ENCODE data around the gene FCRL1. TPM values are rescaled to one million over a fixed set of nuclear protein-coding genes. Genes with fewer than 3 reads are reported as not detected.

The FCRL1 gene
- total RNA-seq, 1 donor from 2014 or later = under 0.01 TPM

- Histone ChIP-seq H3K4me1 (ENCODE audit: control insufficient read depth in 3 of 3, insufficient read depth in 3 of 3, low read length in 3 of 3) (no peaks in the 10 kb centered on the region), H3K9ac (ENCODE audit: low read depth in 1 of 3, low read length in 3 of 3) (no peak overlapping the region), H3K36me3 (ENCODE audit: control insufficient read depth in 3 of 3, insufficient read depth in 3 of 3, low read length in 3 of 3) (no peaks in the 10 kb centered on the region), H3K9me3 (ENCODE audit: control insufficient read depth in 3 of 3, low read length in 3 of 3) (no peaks in the 10 kb centered on the region), H3K4me3 (ENCODE audit: low read length in 3 of 3) (no peak overlapping the region), H3K27me3 (ENCODE audit: control insufficient read depth in 3 of 3, insufficient read depth in 3 of 3, low read length in 3 of 3) (no peaks in the 10 kb centered on the region), H3K27ac (ENCODE audit: low read depth, low read length) (no peak overlapping the region)
Measured at GRCh38 chr1:157838966-157839365, 19.0 kb upstream of the FCRL1 start.

- Histone ChIP-seq H3K27me3 (ENCODE audit: control insufficient read depth in 3 of 3, insufficient read depth in 3 of 3, low read length in 3 of 3) (no peaks in the 10 kb centered on the region), H3K4me1 (ENCODE audit: control insufficient read depth in 3 of 3, insufficient read depth in 3 of 3, low read length in 3 of 3) (no peaks in the 10 kb centered on the region), H3K36me3 (ENCODE audit: control insufficient read depth in 3 of 3, insufficient read depth in 3 of 3, low read length in 3 of 3) (no peaks in the 10 kb centered on the region), H3K27ac (ENCODE audit: low read depth, low read length) (no peak overlapping the region), H3K9ac (ENCODE audit: low read depth in 1 of 3, low read length in 3 of 3) (no peak overlapping the region), H3K4me3 (ENCODE audit: low read length in 3 of 3) (no peak overlapping the region), H3K9me3 (ENCODE audit: control insufficient read depth in 3 of 3, low read length in 3 of 3) (no peaks in the 10 kb centered on the region)
Measured at GRCh38 chr1:157834430-157834829, 14.5 kb upstream of the FCRL1 start.

- no peaks in the 10 kb centered on the region for H3K4me1 ChIP-seq (ENCODE audit: control insufficient read depth in 3 of 3, insufficient read depth in 3 of 3, low read length in 3 of 3)
- no peak overlapping the region for H3K9ac ChIP-seq (ENCODE audit: low read depth in 1 of 3, low read length in 3 of 3)
- H3K9me3 ChIP-seq (ENCODE audit: control insufficient read depth in 3 of 3, low read length in 3 of 3) = no peaks in the 10 kb centered on the region
- H3K27me3 ChIP-seq (ENCODE audit: control insufficient read depth in 3 of 3, insufficient read depth in 3 of 3, low read length in 3 of 3) = no peaks in the 10 kb centered on the region
- no peak overlapping the region for H3K27ac ChIP-seq (ENCODE audit: low read depth, low read length)
- H3K4me3 ChIP-seq (ENCODE audit: low read length in 3 of 3) = no peak overlapping the region
- H3K36me3 ChIP-seq (ENCODE audit: control insufficient read depth in 3 of 3, insufficient read depth in 3 of 3, low read length in 3 of 3) = no peaks in the 10 kb centered on the region
Measured at GRCh38 chr1:157833145-157833544, 13.2 kb upstream of the FCRL1 start.

GRCh38 chr1:157831968-157832626, 12.2 kb upstream of the FCRL1 start:
- H3K27me3 ChIP-seq (ENCODE audit: control insufficient read depth in 3 of 3, insufficient read depth in 3 of 3, low read length in 3 of 3) = no peaks in the 10 kb centered on the region
- H3K4me1 ChIP-seq (ENCODE audit: control insufficient read depth in 3 of 3, insufficient read depth in 3 of 3, low read length in 3 of 3) = no peaks in the 10 kb centered on the region
- no peak overlapping the region for H3K4me3 ChIP-seq (ENCODE audit: low read length in 3 of 3)
- no peak overlapping the region for H3K9ac ChIP-seq (ENCODE audit: low read depth in 1 of 3, low read length in 3 of 3)
- H3K9me3 ChIP-seq (ENCODE audit: control insufficient read depth in 3 of 3, low read length in 3 of 3) = no peaks in the 10 kb centered on the region
- H3K27ac ChIP-seq (ENCODE audit: low read depth, low read length) = no peak overlapping the region
- H3K36me3 ChIP-seq (ENCODE audit: control insufficient read depth in 3 of 3, insufficient read depth in 3 of 3, low read length in 3 of 3) = no peaks in the 10 kb centered on the region

GRCh38 chr1:157830887-157831286, 11.0 kb upstream of the FCRL1 start:
- Histone ChIP-seq H3K27ac (ENCODE audit: low read depth, low read length) (no peak overlapping the region), H3K9ac (ENCODE audit: low read depth in 1 of 3, low read length in 3 of 3) (no peak overlapping the region), H3K36me3 (ENCODE audit: control insufficient read depth in 3 of 3, insufficient read depth in 3 of 3, low read length in 3 of 3) (no peaks in the 10 kb centered on the region), H3K9me3 (ENCODE audit: control insufficient read depth in 3 of 3, low read length in 3 of 3) (no peaks in the 10 kb centered on the region), H3K4me1 (ENCODE audit: control insufficient read depth in 3 of 3, insufficient read depth in 3 of 3, low read length in 3 of 3) (no peaks in the 10 kb centered on the region), H3K27me3 (ENCODE audit: control insufficient read depth in 3 of 3, insufficient read depth in 3 of 3, low read length in 3 of 3) (no peaks in the 10 kb centered on the region), H3K4me3 (ENCODE audit: low read length in 3 of 3) (no peak overlapping the region)

GRCh38 chr1:157829711-157830110, 9.8 kb upstream of the FCRL1 start:
- no peak overlapping the region for H3K9ac ChIP-seq (ENCODE audit: low read depth in 1 of 3, low read length in 3 of 3)
- H3K4me1 ChIP-seq (ENCODE audit: control insufficient read depth in 3 of 3, insufficient read depth in 3 of 3, low read length in 3 of 3) = no peaks in the 10 kb centered on the region
- H3K4me3 ChIP-seq (ENCODE audit: low read length in 3 of 3) = no peak overlapping the region
- no peaks in the 10 kb centered on the region for H3K9me3 ChIP-seq (ENCODE audit: control insufficient read depth in 3 of 3, low read length in 3 of 3)
- no peak overlapping the region for H3K27ac ChIP-seq (ENCODE audit: low read depth, low read length)
- H3K27me3 ChIP-seq (ENCODE audit: control insufficient read depth in 3 of 3, insufficient read depth in 3 of 3, low read length in 3 of 3) = no peaks in the 10 kb centered on the region
- no peaks in the 10 kb centered on the region for H3K36me3 ChIP-seq (ENCODE audit: control insufficient read depth in 3 of 3, insufficient read depth in 3 of 3, low read length in 3 of 3)

GRCh38 chr1:157829210-157829609, 9.3 kb upstream of the FCRL1 start:
- Histone ChIP-seq H3K27me3 (ENCODE audit: control insufficient read depth in 3 of 3, insufficient read depth in 3 of 3, low read length in 3 of 3) (no peaks in the 10 kb centered on the region), H3K4me1 (ENCODE audit: control insufficient read depth in 3 of 3, insufficient read depth in 3 of 3, low read length in 3 of 3) (no peaks in the 10 kb centered on the region), H3K36me3 (ENCODE audit: control insufficient read depth in 3 of 3, insufficient read depth in 3 of 3, low read length in 3 of 3) (no peaks in the 10 kb centered on the region), H3K27ac (ENCODE audit: low read depth, low read length) (no peak overlapping the region), H3K9ac (ENCODE audit: low read depth in 1 of 3, low read length in 3 of 3) (no peak overlapping the region), H3K9me3 (ENCODE audit: control insufficient read depth in 3 of 3, low read length in 3 of 3) (no peaks in the 10 kb centered on the region), H3K4me3 (ENCODE audit: low read length in 3 of 3) (no peak overlapping the region)

GRCh38 chr1:157820299-157820698, 379 bp upstream of the FCRL1 start:
- H3K4me1 ChIP-seq (ENCODE audit: control insufficient read depth in 3 of 3, insufficient read depth in 3 of 3, low read length in 3 of 3) = no peaks in the 10 kb centered on the region
- no peak overlapping the region for H3K27ac ChIP-seq (ENCODE audit: low read depth, low read length)
- no peaks in the 10 kb centered on the region for H3K9me3 ChIP-seq (ENCODE audit: control insufficient read depth in 3 of 3, low read length in 3 of 3)
- H3K27me3 ChIP-seq (ENCODE audit: control insufficient read depth in 3 of 3, insufficient read depth in 3 of 3, low read length in 3 of 3) = no peaks in the 10 kb centered on the region
- H3K9ac ChIP-seq (ENCODE audit: low read depth in 1 of 3, low read length in 3 of 3) = no peak overlapping the region
- no peak overlapping the region for H3K4me3 ChIP-seq (ENCODE audit: low read length in 3 of 3)
- H3K36me3 ChIP-seq (ENCODE audit: control insufficient read depth in 3 of 3, insufficient read depth in 3 of 3, low read length in 3 of 3) = no peaks in the 10 kb centered on the region

- no peaks in the 10 kb centered on the region for H3K9me3 ChIP-seq (ENCODE audit: control insufficient read depth in 3 of 3, low read length in 3 of 3)
- no peaks in the 10 kb centered on the region for H3K4me1 ChIP-seq (ENCODE audit: control insufficient read depth in 3 of 3, insufficient read depth in 3 of 3, low read length in 3 of 3)
- no peak overlapping the region for H3K9ac ChIP-seq (ENCODE audit: low read depth in 1 of 3, low read length in 3 of 3)
- H3K4me3 ChIP-seq (ENCODE audit: low read length in 3 of 3) = no peak overlapping the region
- no peaks in the 10 kb centered on the region for H3K27me3 ChIP-seq (ENCODE audit: control insufficient read depth in 3 of 3, insufficient read depth in 3 of 3, low read length in 3 of 3)
- no peaks in the 10 kb centered on the region for H3K36me3 ChIP-seq (ENCODE audit: control insufficient read depth in 3 of 3, insufficient read depth in 3 of 3, low read length in 3 of 3)
- no peak overlapping the region for H3K27ac ChIP-seq (ENCODE audit: low read depth, low read length)
Measured at GRCh38 chr1:157819215-157819614, 705 bp downstream of the FCRL1 start.

GRCh38 chr1:157813269-157813668, 6.7 kb downstream of the FCRL1 start:
- Histone ChIP-seq H3K4me1 (ENCODE audit: control insufficient read depth in 3 of 3, insufficient read depth in 3 of 3, low read length in 3 of 3) (no peaks in the 10 kb centered on the region), H3K36me3 (ENCODE audit: control insufficient read depth in 3 of 3, insufficient read depth in 3 of 3, low read length in 3 of 3) (no peaks in the 10 kb centered on the region), H3K27me3 (ENCODE audit: control insufficient read depth in 3 of 3, insufficient read depth in 3 of 3, low read length in 3 of 3) (no peaks in the 10 kb centered on the region), H3K9me3 (ENCODE audit: control insufficient read depth in 3 of 3, low read length in 3 of 3) (peaks cover 3 to 9% (median 6%) of the 10 kb centered on the region in 3 donors), H3K27ac (ENCODE audit: low read depth, low read length) (no peak overlapping the region), H3K9ac (ENCODE audit: low read depth in 1 of 3, low read length in 3 of 3) (no peak overlapping the region), H3K4me3 (ENCODE audit: low read length in 3 of 3) (no peak overlapping the region)

Measured in skeletal muscle tissue (tissue), 4 donors.